MM.1S (cell line): ENCODE data around the gene C4A.
"Not testable (repeated sequence)": the region's sequence is repeated elsewhere in the genome, so short reads cannot be mapped to it uniquely, and the experiment has no call there.

ENCODE experiments used
- CTCF ChIP-seq: fragments of 300-600 bp; sonication (generic); IDR thresholded peaks from 2 replicates; pipeline ENCODE4 v1.5.1; 2016; ENCODE audit warnings: antibody characterized with exemption, low read length, mixed read lengths
- EZH2 ChIP-seq: fragments of 300-600 bp; sonication (generic); optimal IDR thresholded peaks from 2 replicates; pipeline ENCODE3; 2017; ENCODE audit warnings: low read depth, mild to moderate bottlenecking, antibody characterized with exemption, low read length, mixed read lengths

- TF ChIP-seq CTCF, EZH2: not testable (repeated sequence)
These were observed 57.0 kb downstream of the C4A start for GRCh38 chr6:32038878-32039277.
